ENCODE data around the gene FAXDC2.

FAXDC2 gene

DNA sequence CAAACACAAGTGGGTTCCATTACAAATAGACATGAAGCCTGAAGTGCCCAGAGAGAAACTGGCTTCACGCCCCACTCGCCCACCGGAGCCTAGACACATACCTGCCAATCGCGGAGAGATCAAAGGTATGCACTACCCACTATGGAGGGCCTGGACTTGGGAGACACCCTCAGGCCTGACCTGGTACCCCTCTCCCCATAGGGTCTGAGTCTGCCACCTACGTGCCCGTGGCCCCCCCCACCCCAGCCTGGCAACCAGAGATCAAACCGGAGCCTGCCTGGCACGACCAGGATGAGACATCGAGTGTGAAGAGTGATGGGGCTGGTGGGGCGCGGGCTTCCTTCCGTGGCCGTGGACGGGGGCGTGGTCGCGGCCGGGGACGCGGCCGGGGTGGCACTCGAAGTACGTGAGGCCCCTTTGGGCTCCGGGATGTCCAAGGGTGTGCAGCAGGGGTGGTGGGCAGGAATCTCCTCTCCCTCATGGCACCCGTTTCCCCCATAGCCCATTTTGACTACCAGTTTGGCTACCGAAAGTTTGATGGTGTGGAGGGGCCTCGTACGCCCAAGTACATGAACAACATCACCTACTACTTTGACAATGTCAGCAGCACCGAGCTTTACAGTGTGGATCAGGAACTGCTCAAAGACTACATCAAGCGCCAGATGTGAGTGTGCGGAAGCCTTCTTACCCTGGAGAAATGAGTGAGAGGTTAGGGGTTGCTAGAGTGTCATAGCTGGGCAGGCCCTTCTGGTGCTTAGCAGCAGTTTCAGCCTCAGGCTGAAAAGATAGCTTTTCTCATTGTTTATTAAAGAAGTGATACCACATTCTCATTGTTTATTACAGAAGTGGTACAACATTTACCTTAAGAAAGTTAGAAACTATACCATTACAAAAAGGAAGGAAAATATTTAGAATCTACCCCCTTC lies 56.5 kb downstream of the FAXDC2 start:
- no peak for FAIRE-seq

DNA sequence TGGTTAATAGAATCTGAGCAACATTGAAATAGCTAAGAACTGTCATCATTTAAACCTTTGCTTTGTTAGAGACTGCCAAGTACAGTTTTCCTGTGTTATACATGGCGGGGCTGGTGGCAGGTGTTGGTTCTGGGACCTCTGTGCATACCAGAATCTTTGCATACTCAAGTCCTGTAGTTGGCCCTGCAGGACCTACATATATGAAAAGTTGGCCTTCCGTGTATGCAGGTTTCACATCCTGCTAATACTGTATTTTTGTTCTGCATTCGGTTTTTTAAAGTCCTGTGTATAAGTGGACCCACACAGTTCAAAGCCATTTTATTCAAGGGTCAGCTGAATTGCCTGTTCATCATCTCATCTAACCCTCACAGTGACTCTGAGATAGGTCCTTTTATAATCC lies 58.9 kb downstream of the FAXDC2 start:
- no peak for FAIRE-seq

DNA sequence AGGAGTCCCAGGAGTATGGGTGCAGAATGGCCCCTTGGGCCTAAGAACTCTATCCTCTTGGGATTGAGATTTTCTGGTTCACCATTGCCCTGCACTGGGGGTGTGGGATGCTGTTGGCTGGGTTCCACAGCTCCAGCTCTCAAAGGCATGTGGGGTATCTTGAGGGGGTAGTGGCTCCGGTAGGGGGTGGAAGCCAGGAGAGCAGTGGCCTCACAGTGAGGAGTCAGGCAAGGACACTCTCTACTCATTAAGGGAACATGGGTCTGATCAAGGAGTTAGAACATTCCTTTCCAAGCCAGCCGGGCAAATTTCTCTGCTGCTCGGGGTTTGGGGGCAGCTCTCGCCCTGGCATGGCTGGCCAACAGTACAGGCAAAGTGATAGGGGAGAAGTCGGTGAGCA lies 62.2 kb downstream of the FAXDC2 start:
- no peak for FAIRE-seq

- FAIRE-seq: no peak
Observed at GRCh38 chr5:154786414-154786813, 64.0 kb downstream of the FAXDC2 start.

- no peak for FAIRE-seq
Observed at GRCh38 chr5:154784856-154785255, 65.5 kb downstream of the FAXDC2 start.

GRCh38 chr5:154783774-154784460 lies 66.5 kb downstream of the FAXDC2 start:
- no peak for FAIRE-seq

- FAIRE-seq: no peak
Observed at GRCh38 chr5:154782812-154783592, 67.4 kb downstream of the FAXDC2 start.

DNA sequence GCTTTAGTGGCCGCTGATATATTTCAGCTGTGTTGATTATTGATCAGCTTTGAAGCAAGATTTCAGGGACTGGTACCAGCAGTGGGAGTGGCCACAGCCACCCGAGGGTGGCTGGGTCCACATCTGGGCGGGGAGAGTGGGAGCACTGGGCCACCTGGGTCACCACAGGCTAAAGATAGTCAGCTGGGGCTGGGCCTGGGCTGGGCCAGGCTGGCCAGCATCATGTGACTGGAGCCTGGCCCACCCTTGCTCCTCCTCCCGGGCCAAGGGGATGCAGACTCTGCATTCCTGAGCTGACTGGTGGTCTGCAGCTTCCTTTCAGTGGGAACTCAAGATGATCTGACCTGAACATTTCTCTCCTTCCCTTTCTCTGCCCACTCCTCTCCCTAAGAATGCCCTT lies 68.1 kb downstream of the FAXDC2 start:
- FAIRE-seq: no peak

DNA sequence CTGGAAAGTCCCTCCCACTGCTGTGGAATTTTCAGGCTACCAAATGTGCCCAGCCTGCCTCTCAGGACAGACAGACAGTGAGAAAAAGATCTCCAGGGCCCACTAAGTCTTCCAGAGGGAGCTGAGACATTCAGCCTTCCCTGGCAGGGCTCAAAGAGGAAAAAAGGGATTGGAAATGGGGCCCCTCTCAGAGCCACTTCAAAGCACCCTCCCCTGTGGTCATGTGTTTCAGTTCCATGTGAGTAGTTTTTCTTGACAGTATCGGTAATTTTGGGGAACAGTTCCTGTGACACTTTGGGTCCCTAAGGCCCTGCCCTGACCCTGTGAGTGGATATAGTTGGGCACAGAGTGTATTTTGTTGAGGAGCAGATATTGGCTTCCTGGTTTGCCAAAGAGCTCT lies 70.3 kb downstream of the FAXDC2 start:
- FAIRE-seq: no peak

GRCh38 chr5:154779105-154779504 lies 71.3 kb downstream of the FAXDC2 start:
- FAIRE-seq: no peak

DNA sequence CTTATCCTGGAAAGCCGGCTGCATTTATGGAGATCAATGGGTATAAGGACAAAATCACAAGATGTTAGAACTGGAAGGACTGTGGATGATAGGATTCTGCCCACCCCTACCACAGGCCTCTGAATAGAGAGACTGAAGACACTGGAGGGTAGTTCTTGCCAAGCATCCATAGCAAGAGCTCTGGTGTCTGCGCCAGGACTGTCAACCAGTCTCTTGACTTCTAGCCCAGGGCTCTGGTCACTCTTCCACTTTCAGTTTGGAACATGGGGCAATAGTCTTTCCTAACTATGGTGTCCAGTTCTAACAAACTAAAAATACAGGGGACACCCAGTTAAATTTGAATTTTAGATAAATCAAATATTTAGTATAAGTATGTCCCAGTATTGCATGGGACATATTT lies 71.9 kb downstream of the FAXDC2 start:
- FAIRE-seq: no peak

DNA sequence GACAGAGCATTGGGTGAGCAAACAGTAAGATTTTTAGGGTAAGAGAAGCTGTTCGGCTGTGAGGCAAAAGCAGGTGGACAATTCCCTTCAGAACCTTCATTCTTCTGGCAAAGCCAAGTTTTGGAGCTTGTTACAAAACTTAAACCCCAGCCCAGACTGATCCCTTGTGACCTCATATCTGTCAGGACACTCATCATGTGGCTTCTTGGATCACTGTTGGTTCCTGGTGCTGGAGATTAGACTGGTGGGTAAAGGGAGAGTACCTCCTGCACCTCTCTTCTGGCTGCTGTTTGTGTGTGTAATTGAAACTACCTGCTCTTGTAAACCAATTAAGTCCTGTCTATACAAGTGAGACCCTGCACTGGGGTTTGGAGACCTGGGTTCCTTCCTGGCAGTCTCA lies 74.2 kb downstream of the FAXDC2 start:
- no peak for FAIRE-seq

DNA sequence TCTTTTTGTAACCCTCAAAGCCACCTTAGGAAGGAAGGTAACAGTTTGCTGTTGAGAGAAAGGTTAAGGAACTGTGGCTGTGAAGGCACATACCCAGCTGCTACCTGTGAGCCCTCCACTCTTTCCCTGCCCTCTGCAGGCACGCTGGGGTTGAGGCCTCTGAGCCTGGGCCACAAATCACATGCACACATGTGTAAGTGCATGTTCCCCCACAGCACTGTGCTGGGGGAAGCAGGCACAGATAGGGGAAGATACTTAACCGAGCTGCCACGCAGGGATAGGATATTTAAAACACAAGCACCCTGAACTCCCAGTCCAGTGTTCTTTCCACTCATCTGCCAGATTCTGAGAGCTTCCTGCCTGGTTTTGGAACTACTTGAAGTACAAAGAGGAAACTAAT lies 77.1 kb downstream of the FAXDC2 start:
- no peak for FAIRE-seq

DNA sequence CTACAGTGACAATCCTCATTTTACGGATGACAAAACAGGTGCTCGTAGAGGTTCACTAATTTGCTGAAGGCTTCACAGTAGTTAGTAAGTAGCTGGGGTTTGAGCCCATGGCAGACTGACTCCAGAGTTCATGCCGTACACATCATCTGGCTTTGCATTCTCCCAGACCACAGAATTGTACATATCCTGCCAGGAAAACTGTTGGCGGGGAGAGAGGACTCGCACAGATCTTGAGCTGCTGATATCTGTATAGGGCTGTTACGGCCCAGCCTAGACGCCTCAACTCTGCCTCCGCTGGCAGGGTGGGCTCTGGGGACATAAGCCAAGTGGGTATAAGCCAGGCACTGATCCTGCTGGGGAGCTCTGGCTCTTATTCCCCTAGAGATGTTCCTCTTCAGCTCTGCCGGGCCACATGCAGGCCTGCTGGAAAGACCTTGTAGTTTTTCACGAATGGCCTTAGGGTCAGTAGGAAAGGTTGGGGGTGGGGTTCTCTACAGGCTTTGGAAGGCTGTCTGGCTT lies 79.0 kb downstream of the FAXDC2 start:
- no peak for FAIRE-seq

- no peak for FAIRE-seq
Observed at GRCh38 chr5:154770111-154770510, 80.3 kb downstream of the FAXDC2 start.

Data from islet of Langerhans (tissue), 1 donor.